Measurements from ENCODE around the gene EVX2. TPM values are rescaled to one million over a fixed set of nuclear protein-coding genes. Genes with fewer than 3 reads are reported as not detected.

EVX2 gene
- polyA plus RNA-seq, 4 donors = not detected

DNA sequence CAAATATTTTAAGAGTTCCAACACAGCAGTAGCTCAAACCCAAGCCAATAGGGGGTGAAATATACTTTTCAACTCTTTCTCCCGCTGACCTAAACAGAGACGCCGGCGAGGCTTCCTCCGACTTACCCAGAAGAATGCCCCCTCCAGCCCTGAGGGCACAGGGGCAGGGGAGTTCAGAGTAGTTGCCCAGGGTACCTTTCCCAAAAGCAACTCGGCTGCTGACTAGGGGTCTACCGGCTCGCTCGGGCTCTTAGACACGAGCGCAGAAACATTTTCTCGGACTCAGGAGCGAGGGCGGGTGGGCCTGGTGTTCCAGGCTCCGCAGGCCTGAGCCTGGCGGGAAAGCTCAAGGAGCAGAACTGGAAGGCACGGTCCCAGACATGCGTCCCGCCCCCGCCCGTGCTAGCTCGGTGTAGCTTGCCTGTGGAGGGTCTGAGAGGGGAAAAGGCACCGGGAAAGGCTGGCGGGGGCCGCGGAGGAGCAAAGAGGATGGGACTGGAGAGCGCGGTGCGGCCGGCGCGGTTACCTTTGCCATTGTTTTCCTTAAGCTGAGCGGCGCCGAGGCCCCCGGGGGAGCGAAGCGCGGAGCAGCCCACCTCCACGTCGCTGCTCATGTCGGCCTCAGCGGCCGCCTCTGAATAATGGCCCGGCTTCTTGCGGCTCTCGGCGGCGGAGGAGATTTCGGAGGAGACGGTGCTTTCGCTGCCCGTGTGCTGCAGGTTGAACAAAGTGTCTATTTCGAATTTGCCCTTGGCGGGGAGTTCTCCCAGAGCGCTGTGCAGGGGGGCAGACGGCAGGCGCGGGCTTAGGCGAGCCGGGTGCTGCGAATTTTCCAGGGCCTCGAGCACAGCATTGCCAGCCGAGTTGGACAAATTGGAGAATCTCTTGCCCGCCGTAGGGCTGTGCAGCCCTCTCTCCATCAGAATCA is 674 bp downstream of the EVX2 start:
- Histone ChIP-seq H3K27me3 (ENCODE audit: control insufficient read depth in 3 of 3, insufficient read depth in 3 of 3, low read length in 3 of 3) (peaks cover 28 to 98% (median 84%) of the 10 kb centered on the region in 3 donors), H3K27ac (ENCODE audit: low read depth in 1 of 3, low read length in 2 of 3) (no peak overlapping the region), H3K4me3 (ENCODE audit: low read depth in 1 of 3, low read length in 3 of 3) (no peak overlapping the region), H3K9me3 (ENCODE audit: control insufficient read depth in 2 of 2, insufficient read depth in 1 of 2, low read depth in 1 of 2, low read length in 1 of 2) (peaks cover 0 to 20% of the 10 kb centered on the region in 2 donors), H3K4me1 (ENCODE audit: control insufficient read depth in 3 of 3, insufficient read depth in 2 of 3, low read depth in 1 of 3, low read length in 2 of 3) (peaks cover 0 to 9% (median 4%) of the 10 kb centered on the region in 3 donors), H3K36me3 (ENCODE audit: control insufficient read depth in 3 of 3, insufficient read depth in 2 of 3, low read depth in 1 of 3, low read length in 3 of 3) (no peaks in the 10 kb centered on the region)
- no peak for DNase-seq
- FAIRE-seq = no peak
- 6 to 14% (median 7%) methylated on average over 61 to 66 of the region's 66 CpGs for WGBS, 3 donors

DNA sequence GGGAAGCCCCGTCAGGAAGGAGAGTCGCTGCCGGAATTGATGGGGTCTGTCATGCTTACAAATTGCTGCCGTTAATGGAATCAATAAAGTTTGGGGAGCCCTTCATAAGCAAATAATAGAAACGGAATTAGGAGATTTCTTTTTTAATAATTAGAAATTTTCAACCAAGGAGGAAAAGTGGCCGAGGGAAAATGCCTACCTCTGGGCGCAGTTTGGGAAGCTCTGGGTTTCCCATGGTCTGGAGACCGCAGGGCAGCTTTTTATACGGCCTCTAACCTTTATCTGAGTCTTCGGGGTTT is 1.3 kb downstream of the EVX2 start:
- DNase-seq (no peak), FAIRE-seq (no peak)
- Histone ChIP-seq H3K9me3 (ENCODE audit: control insufficient read depth in 2 of 2, insufficient read depth in 1 of 2, low read depth in 1 of 2, low read length in 1 of 2) (peaks cover 0 to 18% of the 10 kb centered on the region in 2 donors), H3K4me3 (ENCODE audit: low read depth in 1 of 3, low read length in 3 of 3) (no peak overlapping the region), H3K27ac (ENCODE audit: low read depth in 1 of 3, low read length in 2 of 3) (no peak overlapping the region), H3K4me1 (ENCODE audit: control insufficient read depth in 3 of 3, insufficient read depth in 2 of 3, low read depth in 1 of 3, low read length in 2 of 3) (peaks cover 0 to 4% (median 4%) of the 10 kb centered on the region in 3 donors), H3K36me3 (ENCODE audit: control insufficient read depth in 3 of 3, insufficient read depth in 2 of 3, low read depth in 1 of 3, low read length in 3 of 3) (no peaks in the 10 kb centered on the region), H3K27me3 (ENCODE audit: control insufficient read depth in 3 of 3, insufficient read depth in 3 of 3, low read length in 3 of 3) (peaks cover 25 to 92% (median 78%) of the 10 kb centered on the region in 3 donors)
- 5 to 9% (median 8%) methylated on average over 10 of the region's 10 CpGs for WGBS, 3 donors

DNA sequence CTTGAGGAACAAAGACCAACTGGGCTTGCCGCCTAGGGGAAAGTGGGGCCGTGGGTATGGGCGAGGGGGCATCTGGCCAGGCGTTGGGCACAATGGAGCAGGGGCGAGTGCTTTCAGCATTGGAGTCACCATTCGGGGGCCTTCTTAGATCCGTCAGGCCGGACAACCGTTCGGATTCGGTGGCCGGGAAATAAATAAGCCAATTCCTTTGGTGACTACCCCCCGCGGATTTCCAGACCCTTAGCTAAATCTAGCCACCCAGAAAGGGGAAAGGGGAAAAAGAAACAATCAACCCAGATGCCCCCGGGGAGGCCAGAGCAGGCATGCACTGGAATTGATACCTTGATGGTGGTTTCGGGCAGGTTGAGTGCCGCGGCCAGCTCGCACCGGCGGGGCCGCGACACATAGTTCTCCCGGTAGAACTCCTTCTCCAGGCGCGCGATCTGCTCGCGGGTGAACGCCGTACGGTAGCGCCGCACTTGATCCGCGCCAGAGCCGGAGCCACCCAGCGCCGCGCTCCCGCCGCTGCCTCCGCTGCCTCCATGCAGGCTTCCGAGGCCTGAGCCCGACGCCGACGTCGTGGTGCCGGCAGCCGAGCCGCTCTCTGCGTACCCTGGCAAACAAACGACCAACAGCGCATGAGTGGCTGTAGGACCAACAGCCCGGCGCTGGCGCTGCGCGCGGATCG is 1.8 kb downstream of the EVX2 start:
- Histone ChIP-seq H3K27me3 (ENCODE audit: control insufficient read depth in 3 of 3, insufficient read depth in 3 of 3, low read length in 3 of 3) (peaks cover 25 to 88% (median 75%) of the 10 kb centered on the region in 3 donors), H3K4me1 (ENCODE audit: control insufficient read depth in 3 of 3, insufficient read depth in 2 of 3, low read depth in 1 of 3, low read length in 2 of 3) (peaks cover 0 to 4% (median 4%) of the 10 kb centered on the region in 3 donors), H3K4me3 (ENCODE audit: low read depth in 1 of 3, low read length in 3 of 3) (no peak overlapping the region), H3K27ac (ENCODE audit: low read depth in 1 of 3, low read length in 2 of 3) (no peak overlapping the region), H3K36me3 (ENCODE audit: control insufficient read depth in 3 of 3, insufficient read depth in 2 of 3, low read depth in 1 of 3, low read length in 3 of 3) (no peaks in the 10 kb centered on the region), H3K9me3 (ENCODE audit: control insufficient read depth in 2 of 2, insufficient read depth in 1 of 2, low read depth in 1 of 2, low read length in 1 of 2) (peaks cover 0 to 18% of the 10 kb centered on the region in 2 donors)
- WGBS, 3 donors = 4 to 7% (median 6%) methylated on average over 62 of the region's 62 CpGs
- FAIRE-seq (no peak), DNase-seq (peak in 1 of 2 donors; percentile 57)

DNA sequence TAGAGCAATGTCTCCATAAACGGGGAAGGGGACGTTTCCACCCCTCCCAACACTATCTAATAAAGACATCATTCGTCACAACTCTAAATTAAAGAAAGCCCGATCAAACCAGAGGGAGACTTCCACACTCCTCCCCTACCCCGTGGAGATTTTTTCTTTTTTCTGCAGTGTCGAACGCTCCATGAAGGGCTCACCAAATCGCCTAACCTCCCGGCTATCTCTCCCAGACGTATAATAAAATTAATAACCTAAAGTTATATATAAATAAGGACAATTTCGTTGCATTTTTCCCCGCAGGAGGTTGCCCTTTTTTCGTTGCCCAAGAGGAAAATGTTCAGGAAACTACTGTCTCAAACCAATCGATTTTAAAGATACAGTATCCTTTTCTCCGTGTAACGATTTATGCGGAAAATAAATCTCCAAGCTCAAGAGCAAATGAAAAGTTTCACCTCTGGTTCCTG is 2.4 kb downstream of the EVX2 start:
- WGBS, 3 donors = 8 to 14% (median 10%) methylated on average over 17 of the region's 17 CpGs
- Histone ChIP-seq H3K36me3 (ENCODE audit: control insufficient read depth in 3 of 3, insufficient read depth in 2 of 3, low read depth in 1 of 3, low read length in 3 of 3) (no peaks in the 10 kb centered on the region), H3K4me3 (ENCODE audit: low read depth in 1 of 3, low read length in 3 of 3) (no peak overlapping the region), H3K9me3 (ENCODE audit: control insufficient read depth in 2 of 2, insufficient read depth in 1 of 2, low read depth in 1 of 2, low read length in 1 of 2) (peaks cover 0 to 18% of the 10 kb centered on the region in 2 donors), H3K27me3 (ENCODE audit: control insufficient read depth in 3 of 3, insufficient read depth in 3 of 3, low read length in 3 of 3) (peaks cover 25 to 88% (median 74%) of the 10 kb centered on the region in 3 donors), H3K27ac (ENCODE audit: low read depth in 1 of 3, low read length in 2 of 3) (no peak overlapping the region), H3K4me1 (ENCODE audit: control insufficient read depth in 3 of 3, insufficient read depth in 2 of 3, low read depth in 1 of 3, low read length in 2 of 3) (peaks cover 0 to 4% (median 4%) of the 10 kb centered on the region in 3 donors)
- DNase-seq (no peak), FAIRE-seq (no peak)

DNA sequence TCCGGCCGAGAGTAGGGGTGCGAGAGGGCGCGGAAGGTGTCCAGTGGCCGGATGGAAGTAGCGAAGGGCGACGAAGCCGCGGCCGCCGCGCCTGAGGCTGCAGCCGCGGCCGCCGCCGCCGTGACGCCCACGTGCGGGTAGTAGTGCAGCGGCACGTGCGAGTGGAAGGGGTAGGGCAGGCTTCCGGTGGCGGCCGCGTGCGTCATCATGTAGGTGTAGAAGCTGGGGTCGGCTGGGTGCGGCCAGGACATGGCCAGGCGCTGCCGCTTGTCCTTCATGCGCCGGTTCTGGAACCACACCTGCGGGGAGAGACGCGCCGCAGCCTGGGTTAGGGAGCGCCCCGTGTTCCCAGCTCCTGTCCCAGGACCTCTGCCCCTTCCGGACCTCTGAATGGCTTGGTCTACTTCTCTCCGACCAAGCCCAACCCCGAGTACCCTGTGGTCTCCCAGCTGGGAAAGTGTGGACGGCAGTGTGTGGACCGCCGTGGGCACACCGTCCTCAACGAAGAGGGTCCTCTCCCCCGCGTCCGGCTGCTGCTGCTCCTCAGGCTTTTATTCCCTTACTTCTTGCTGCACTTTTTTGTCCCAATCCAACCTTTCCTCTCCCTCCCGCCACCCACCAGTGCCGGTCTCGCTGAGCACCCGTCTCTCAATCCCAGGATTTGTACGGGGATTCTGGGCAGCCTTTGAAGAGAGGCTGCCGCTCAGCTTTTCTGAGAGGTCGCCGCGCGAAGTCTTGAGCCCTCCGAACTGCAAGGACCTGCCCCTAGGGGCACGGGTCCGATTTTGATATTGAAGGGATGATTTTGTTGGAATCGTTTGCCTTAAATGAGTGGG is 3.0 kb downstream of the EVX2 start:
- FAIRE-seq (no peak), DNase-seq (peak in 1 of 2 donors; percentile 60)
- Histone ChIP-seq H3K4me1 (ENCODE audit: control insufficient read depth in 3 of 3, insufficient read depth in 2 of 3, low read depth in 1 of 3, low read length in 2 of 3) (peaks cover 0 to 4% (median 0%) of the 10 kb centered on the region in 3 donors), H3K4me3 (ENCODE audit: low read depth in 1 of 3, low read length in 3 of 3) (peak overlapping the region in 1 of 3 donors; percentile 40), H3K27ac (ENCODE audit: low read depth in 1 of 3, low read length in 2 of 3) (no peak overlapping the region), H3K27me3 (ENCODE audit: control insufficient read depth in 3 of 3, insufficient read depth in 3 of 3, low read length in 3 of 3) (peaks cover 25 to 88% (median 70%) of the 10 kb centered on the region in 3 donors), H3K36me3 (ENCODE audit: control insufficient read depth in 3 of 3, insufficient read depth in 2 of 3, low read depth in 1 of 3, low read length in 3 of 3) (no peaks in the 10 kb centered on the region), H3K9me3 (ENCODE audit: control insufficient read depth in 2 of 2, insufficient read depth in 1 of 2, low read depth in 1 of 2, low read length in 1 of 2) (peaks cover 0 to 16% of the 10 kb centered on the region in 2 donors)
- WGBS, 3 donors = 7 to 10% (median 10%) methylated on average over 59 to 68 of the region's 68 CpGs

DNA sequence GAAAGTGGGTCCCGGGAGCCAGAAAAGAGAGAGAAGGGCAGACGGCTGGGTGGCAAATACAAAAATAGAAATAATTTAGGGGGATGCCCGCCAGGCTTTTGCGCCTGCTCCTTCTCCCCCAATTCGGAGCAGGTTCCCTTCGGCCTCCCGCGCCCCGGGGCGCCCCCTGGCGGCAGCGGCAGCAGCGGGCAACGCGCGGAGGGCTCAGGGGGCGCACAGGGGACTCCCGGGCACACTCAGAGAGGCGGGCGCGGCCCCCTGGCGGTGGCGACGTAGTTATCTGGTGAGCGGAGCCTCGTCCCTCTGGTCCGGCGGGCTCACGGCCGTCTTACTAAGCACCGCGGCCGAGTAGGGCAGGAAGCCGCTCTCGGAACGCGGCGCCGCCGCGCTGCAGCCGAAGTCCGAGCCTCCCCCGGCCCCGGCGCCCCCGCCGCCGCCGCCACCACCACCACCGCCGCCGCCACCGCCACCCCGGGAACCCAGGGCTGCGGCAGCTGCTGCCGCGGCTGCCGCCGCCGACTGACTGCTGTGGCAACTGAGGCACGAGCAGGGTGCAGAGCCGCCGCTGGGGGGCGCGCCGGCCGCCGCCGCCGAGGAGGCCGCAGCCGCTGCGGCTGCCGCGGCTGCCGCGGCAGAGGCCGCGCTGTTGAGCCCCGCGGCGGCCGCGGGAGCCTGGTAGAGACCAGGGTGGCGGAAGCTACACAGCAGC is 3.8 kb downstream of the EVX2 start:
- Histone ChIP-seq H3K4me1 (ENCODE audit: control insufficient read depth in 3 of 3, insufficient read depth in 2 of 3, low read depth in 1 of 3, low read length in 2 of 3) (peaks cover 0 to 4% (median 0%) of the 10 kb centered on the region in 3 donors), H3K4me3 (ENCODE audit: low read depth in 1 of 3, low read length in 3 of 3) (peak overlapping the region in 1 of 3 donors; percentile 40), H3K36me3 (ENCODE audit: control insufficient read depth in 3 of 3, insufficient read depth in 2 of 3, low read depth in 1 of 3, low read length in 3 of 3) (no peaks in the 10 kb centered on the region), H3K27ac (ENCODE audit: low read depth in 1 of 3, low read length in 2 of 3) (no peak overlapping the region), H3K27me3 (ENCODE audit: control insufficient read depth in 3 of 3, insufficient read depth in 3 of 3, low read length in 3 of 3) (peaks cover 21 to 88% (median 69%) of the 10 kb centered on the region in 3 donors), H3K9me3 (ENCODE audit: control insufficient read depth in 2 of 2, insufficient read depth in 1 of 2, low read depth in 1 of 2, low read length in 1 of 2) (peaks cover 0 to 16% of the 10 kb centered on the region in 2 donors)
- FAIRE-seq = no peak
- no peak for DNase-seq
- 2% methylated on average over 44 to 86 of the region's 86 CpGs for WGBS, 3 donors

DNA sequence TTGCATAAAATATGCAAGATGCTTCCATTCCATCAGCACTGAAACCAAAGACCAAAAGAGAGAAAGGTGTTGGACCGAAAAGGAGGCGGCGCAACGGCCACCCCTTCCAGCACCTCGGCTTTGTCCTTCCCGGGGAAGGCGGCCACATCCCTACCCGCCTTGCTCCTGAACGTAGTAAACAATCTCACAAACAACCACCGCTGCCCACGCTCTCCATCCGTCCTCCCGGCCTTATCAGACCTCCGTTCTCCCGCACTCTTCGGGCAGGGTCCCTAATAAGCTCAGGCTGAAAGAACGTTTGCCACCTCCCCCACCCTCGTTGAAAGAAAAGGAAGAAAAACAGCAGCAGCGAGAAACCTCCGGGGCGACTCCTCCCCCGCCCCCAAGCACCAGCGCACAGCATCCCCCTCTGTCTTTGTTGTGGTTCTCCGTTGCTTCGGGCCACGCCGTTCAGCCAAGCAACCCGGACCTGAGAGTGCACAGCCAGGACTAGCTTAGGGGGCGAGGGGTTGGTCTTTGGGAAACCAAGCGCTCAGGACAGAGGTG is 4.4 kb downstream of the EVX2 start:
- WGBS, 3 donors = 6 to 12% (median 7%) methylated on average over 30 of the region's 30 CpGs
- DNase-seq (no peak), FAIRE-seq (no peak)
- H3K9me3 ChIP-seq (ENCODE audit: control insufficient read depth in 2 of 2, insufficient read depth in 1 of 2, low read depth in 1 of 2, low read length in 1 of 2) = peaks cover 0 to 16% of the 10 kb centered on the region in 2 donors
- no peak overlapping the region for H3K27ac ChIP-seq (ENCODE audit: low read depth in 1 of 3, low read length in 2 of 3)
- peaks cover 0 to 4% (median 0%) of the 10 kb centered on the region in 3 donors for H3K4me1 ChIP-seq (ENCODE audit: control insufficient read depth in 3 of 3, insufficient read depth in 2 of 3, low read depth in 1 of 3, low read length in 2 of 3)
- peak overlapping the region in 1 of 3 donors; percentile 40 for H3K4me3 ChIP-seq (ENCODE audit: low read depth in 1 of 3, low read length in 3 of 3)
- peaks cover 21 to 88% (median 69%) of the 10 kb centered on the region in 3 donors for H3K27me3 ChIP-seq (ENCODE audit: control insufficient read depth in 3 of 3, insufficient read depth in 3 of 3, low read length in 3 of 3)
- H3K36me3 ChIP-seq (ENCODE audit: control insufficient read depth in 3 of 3, insufficient read depth in 2 of 3, low read depth in 1 of 3, low read length in 3 of 3) = no peaks in the 10 kb centered on the region

All from small intestine (tissue), 7 donors.